Central memory CD8-positive, alpha-beta T cell (primary cell): ENCODE measurements around the gene GJC3.
"Not testable (repeated sequence)": the region's sequence is repeated elsewhere in the genome, so short reads cannot be mapped to it uniquely, and the experiment has no call there.

Experiments used
- ATAC-seq: fragments of 150-1000 bp; cut with Tn5 transposase; replicated peaks from 2 replicates; pipeline ENCODE4 v1.10.0; 2022; ENCODE audit warnings: mild to moderate bottlenecking, moderate FRiP score, moderate number of reproducible peaks; ENCODE audit not compliant: poor library complexity, severe bottlenecking; ENCODE audit errors: extremely low read depth
- DNase-seq, 2 donors: peaks; one replicate each; pipeline ENCODE4 v3.0.0; 2021; ENCODE audit warnings: low spot score in 2 of 2
- H3K27ac Mint-ChIP-seq: one replicate; pipeline ENCODE4 v1.8.0; 2022; ENCODE audit warnings: low read depth, mild to moderate bottlenecking, moderate library complexity, mixed read lengths
- H3K27me3 Mint-ChIP-seq: one replicate; pipeline ENCODE4 v1.8.0; 2022; ENCODE audit warnings: mixed read lengths
- H3K36me3 Mint-ChIP-seq: one replicate; pipeline ENCODE4 v1.8.0; 2022; ENCODE audit warnings: mild to moderate bottlenecking, moderate library complexity, mixed read lengths; ENCODE audit not compliant: insufficient read depth
- H3K4me1 Mint-ChIP-seq: one replicate; pipeline ENCODE4 v1.8.0; 2022; ENCODE audit warnings: mixed read lengths
- H3K4me3 Mint-ChIP-seq: one replicate; pipeline ENCODE4 v1.8.0; 2022; ENCODE audit warnings: mild to moderate bottlenecking, moderate library complexity, mixed read lengths
- H3K9me3 Mint-ChIP-seq: one replicate; pipeline ENCODE4 v1.8.0; 2022; ENCODE audit warnings: mixed read lengths

Gene GJC3, protein sequence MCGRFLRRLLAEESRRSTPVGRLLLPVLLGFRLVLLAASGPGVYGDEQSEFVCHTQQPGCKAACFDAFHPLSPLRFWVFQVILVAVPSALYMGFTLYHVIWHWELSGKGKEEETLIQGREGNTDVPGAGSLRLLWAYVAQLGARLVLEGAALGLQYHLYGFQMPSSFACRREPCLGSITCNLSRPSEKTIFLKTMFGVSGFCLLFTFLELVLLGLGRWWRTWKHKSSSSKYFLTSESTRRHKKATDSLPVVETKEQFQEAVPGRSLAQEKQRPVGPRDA

DNA sequence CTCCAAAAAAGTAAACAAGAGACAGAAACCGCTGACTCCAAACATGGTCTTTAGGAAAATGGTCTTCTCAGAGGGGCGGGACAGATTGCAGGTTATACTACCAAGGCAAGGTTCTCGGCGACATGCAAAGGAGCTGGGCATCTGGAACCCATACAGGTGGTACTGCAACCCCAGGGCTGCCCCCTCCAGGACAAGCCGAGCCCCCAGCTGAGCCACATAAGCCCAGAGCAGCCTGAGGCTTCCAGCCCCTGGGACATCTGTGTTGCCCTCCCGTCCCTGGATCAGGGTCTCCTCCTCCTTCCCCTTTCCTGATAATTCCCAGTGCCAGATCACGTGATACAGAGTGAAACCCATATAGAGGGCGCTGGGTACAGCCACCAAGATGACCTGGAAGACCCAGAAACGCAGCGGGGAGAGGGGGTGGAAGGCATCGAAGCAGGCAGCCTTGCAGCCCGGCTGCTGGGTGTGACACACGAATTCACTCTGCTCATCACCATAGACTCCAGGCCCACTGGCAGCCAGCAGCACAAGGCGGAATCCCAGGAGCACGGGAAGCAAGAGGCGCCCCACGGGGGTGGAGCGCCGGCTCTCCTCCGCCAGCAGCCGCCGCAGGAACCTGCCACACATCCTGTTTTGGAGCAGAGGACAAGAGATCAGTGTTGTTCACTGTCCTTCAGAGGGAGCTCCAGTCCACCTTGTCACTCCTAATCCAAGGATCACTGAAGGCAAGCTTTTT, at the start of gene GJC3:
GJC3 (minus strand) TSS at position 627 of the 736 bp plus-strand sequence; CDS start at position 627, 0 bp downstream.
- Mint-ChIP-seq H3K9me3 (no peaks in the 10 kb centered on the region), H3K27ac (no peak within 1 kb of the TSS), H3K27me3 (peaks cover 65% of the 10 kb centered on the region), H3K4me3 (peak within 1 kb of the TSS; percentile 40), H3K36me3 (no peaks in the 10 kb centered on the region), H3K4me1 (peaks cover 15% of the 10 kb centered on the region)
- DNase-seq: no peak
- peak; percentile 46 for ATAC-seq

DNA sequence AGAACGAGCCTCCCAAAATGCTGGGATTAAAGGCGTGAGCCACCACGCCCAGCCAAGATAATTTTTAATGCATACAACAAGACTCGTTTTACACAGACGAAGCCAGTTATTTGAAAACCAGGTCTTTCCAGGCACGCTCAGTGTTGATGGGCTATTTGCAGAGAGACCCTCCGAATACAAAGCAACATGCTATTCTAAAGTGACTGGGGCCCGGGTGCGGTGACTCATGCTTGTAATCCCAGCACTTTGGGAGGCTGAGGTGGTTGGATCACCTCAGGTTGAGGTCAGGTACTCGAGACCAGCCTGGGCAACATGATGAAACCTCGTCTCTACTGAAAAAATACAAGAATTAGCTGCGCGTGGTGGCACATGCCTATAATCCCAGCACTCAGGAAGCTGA, 47.2 kb upstream of the GJC3 start:
- ATAC-seq (no peak), DNase-seq (no peak)
- Mint-ChIP-seq H3K4me1 (no peaks in the 10 kb centered on the region), H3K27me3 (peaks cover 66% of the 10 kb centered on the region), H3K36me3 (peaks cover 6% of the 10 kb centered on the region), H3K4me3 (no peak overlapping the region), H3K27ac (no peak overlapping the region), H3K9me3 (no peaks in the 10 kb centered on the region)

DNA sequence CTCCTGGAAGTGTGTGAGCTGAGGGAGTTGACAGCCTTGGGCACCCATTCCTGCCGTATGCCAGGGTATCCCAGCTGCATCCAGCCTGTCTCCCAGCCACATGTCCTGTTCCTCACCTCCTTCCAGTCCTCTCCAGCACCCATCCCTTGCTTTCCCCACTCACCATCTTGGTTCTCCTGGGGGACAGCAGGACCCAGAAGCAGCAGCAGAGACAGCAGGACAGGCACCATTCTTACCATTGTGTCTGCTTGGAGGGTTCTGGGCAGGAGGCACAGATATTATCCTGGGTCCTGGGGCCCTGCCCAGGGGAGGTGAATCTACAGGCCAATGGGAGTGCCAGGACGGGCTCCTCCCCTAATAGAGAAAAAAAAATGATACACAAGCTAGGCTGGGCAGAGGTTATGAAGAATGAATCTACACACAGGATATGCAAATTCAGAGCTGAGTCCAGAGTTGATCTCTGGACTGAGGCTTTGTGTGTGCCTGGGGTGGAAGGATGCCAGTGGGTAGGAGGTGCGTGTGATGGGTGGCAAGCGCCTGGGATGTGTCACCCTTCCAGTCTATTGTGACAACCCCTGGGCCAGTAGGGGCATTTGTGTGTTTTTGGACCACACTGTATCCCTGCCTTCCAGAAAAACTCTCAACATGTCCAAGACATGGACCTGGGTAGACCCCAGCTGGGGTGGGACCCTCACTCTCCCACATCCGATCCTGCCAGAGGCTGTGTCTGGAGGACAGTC, 46.5 kb upstream of the GJC3 start, which contains the start of gene AZGP1:
AZGP1 (minus strand) TSS at position 250 of the 740 bp plus-strand sequence; CDS start at position 239, 11 bp downstream.
- no peaks in the 10 kb centered on the region for H3K4me1 Mint-ChIP-seq
- peaks cover 6% of the 10 kb centered on the region for H3K36me3 Mint-ChIP-seq
- peak within 1 kb of the TSS; percentile 24 for H3K27ac Mint-ChIP-seq
- peaks cover 70% of the 10 kb centered on the region for H3K27me3 Mint-ChIP-seq
- ATAC-seq (no peak), DNase-seq (no peak)
- H3K9me3 Mint-ChIP-seq: no peaks in the 10 kb centered on the region
- no peak within 1 kb of the TSS for H3K4me3 Mint-ChIP-seq

DNA sequence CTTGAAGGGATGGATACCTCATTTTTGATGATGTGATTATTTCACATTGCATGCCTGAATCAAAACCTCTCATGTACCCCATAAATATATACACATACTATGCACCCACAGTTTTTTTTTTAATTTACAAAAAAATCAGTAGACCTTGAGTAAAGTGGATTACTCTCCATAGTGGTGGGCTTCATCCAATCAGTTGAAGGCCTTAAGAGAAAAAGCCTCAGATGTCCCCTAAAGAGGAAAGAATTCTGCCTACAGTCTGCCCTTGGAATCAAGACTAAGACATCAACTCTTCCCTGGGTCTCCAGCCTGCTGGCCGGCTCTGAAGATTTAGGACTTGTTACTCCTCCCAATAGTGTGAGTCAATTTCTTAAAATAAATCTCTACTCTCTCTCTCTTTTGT, 45.3 kb upstream of the GJC3 start:
- no peak for ATAC-seq

DNA sequence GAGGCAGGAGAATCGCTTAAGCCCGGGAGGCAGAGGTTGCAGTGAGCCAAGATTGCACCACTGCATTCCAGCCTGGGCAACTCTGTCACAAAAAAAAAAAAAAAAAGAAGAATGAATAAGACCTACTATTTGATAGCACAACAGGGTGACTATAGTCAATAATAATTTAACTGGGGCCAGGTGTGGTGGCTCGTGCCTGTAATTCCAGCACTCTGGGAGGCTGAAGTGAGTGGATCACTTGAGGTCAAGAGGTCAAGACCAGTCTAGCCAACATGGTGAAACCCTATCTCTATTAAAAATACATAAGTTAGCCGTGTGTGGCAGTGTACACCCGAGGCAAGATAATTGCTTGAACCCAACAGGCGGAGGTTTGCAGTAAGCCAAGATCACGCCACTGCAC, 44.4 kb upstream of the GJC3 start:
- H3K9me3 Mint-ChIP-seq, ATAC-seq, H3K4me3 Mint-ChIP-seq, H3K27ac Mint-ChIP-seq, DNase-seq, H3K4me1 Mint-ChIP-seq, H3K36me3 Mint-ChIP-seq: not testable (repeated sequence)
- H3K27me3 Mint-ChIP-seq: peaks cover 66% of the 10 kb centered on the region

More for the DNA sequence above, 45.3 kb upstream of the GJC3 start:
- Mint-ChIP-seq H3K4me3 (no peak overlapping the region), H3K36me3 (peaks cover 4% of the 10 kb centered on the region), H3K4me1 (no peaks in the 10 kb centered on the region), H3K9me3 (no peaks in the 10 kb centered on the region), H3K27me3 (peaks cover 75% of the 10 kb centered on the region), H3K27ac (no peak overlapping the region)
- no peak for DNase-seq

DNA sequence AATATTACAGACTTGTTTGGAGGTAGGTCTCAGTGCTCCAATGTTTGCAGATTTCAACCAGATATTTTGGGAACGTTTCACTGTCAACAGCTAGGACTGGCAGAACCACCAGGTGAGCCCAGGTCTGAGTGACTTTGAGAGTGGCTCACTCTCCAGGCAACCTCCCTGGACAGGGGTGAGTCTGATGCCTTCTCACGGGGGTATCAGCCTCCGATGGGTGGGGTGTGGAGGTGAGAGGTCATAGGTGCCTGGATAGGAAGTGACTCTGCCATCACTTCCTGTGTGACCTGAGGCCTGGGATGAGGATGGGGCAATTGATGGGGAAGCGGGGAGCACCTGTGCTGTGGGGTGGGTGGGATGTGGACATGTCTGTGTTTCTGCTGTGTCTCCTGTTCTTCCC, 41.8 kb upstream of the GJC3 start:
- peaks cover 2% of the 10 kb centered on the region for H3K36me3 Mint-ChIP-seq
- no peak for ATAC-seq
- no peaks in the 10 kb centered on the region for H3K9me3 Mint-ChIP-seq
- no peak for DNase-seq
- H3K27ac Mint-ChIP-seq: no peak overlapping the region
- no peaks in the 10 kb centered on the region for H3K4me1 Mint-ChIP-seq
- peaks cover 77% of the 10 kb centered on the region for H3K27me3 Mint-ChIP-seq
- H3K4me3 Mint-ChIP-seq: no peak overlapping the region

DNA sequence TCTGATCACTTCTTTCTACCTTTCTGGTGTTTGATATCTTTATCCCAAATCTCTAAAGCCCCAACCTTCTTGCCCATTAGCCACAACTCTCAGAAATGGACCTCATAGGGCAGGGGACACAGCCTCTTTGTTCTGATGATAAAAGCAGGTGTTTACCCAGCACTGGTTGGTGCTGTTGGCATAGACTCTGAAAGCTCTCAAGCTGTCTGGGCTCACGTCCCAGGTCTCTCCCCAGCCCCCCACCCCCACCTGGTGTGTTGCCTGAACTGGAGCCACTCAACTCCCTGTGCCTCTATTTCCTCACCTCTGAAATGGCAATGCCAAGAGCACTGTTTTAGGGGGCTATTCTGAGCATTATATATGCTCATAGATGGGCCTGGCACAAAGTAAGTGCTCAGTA, 40.4 kb upstream of the GJC3 start:
- not testable (repeated sequence) for H3K36me3 Mint-ChIP-seq, H3K27ac Mint-ChIP-seq, ATAC-seq, H3K4me1 Mint-ChIP-seq, H3K9me3 Mint-ChIP-seq, DNase-seq, H3K4me3 Mint-ChIP-seq
- H3K27me3 Mint-ChIP-seq: peaks cover 77% of the 10 kb centered on the region

DNA sequence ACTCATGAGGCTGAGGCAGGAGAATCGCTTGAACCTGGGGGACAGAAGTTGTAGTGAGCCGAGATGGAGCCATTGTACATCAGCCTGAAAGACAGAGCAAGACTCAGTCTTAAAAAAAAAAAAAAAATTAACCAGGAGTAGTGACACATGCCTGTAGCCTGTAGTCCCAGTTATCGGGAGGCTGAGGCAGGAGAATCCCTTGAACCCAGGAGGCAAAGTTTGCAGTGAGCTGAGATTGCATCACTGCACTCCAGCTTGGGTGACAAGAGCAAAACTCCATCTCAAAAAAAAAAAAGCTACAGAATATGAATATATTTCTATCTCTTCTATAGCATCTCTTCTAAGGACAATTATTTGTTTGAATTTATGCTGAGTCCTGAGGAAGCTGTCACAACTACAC, 39.9 kb upstream of the GJC3 start:
- Mint-ChIP-seq H3K27ac (no peak overlapping the region), H3K36me3 (peaks cover 2% of the 10 kb centered on the region), H3K4me3 (no peak overlapping the region), H3K27me3 (peaks cover 81% of the 10 kb centered on the region), H3K9me3 (no peaks in the 10 kb centered on the region), H3K4me1 (no peaks in the 10 kb centered on the region)
- DNase-seq (no peak), ATAC-seq (no peak)

DNA sequence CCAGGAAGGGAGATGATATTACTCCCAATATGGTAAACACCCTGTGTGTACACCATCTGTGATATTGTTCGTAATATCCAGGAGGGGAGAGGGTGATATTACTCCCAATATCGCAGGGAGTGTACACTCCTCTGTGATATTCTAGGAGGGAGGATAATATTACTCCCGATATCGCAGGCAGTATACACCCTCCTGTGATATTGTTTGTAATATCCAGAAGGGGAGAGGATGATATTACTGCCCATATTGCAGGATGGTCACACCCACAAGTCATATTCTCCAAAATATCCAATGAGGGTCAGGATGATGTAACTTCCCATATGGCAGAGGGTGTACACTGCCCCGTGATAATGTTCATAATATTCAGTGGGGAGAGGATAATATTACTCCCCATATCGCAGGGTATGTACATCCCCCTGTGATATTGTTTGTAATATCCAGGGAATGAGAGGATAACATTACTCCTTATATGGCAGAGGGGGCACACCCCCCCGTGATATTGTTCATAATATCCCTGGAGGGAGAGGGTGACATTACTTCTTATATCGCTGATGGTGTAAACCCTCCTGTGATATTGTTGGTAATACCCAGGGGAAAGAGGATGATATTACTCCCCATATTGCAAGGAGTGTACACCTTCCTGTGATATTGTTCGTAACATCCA, 29.3 kb upstream of the GJC3 start:
- H3K9me3 Mint-ChIP-seq: no peaks in the 10 kb centered on the region
- DNase-seq (no peak), ATAC-seq (no peak)
- H3K4me1 Mint-ChIP-seq: no peaks in the 10 kb centered on the region
- no peak overlapping the region for H3K27ac Mint-ChIP-seq
- H3K27me3 Mint-ChIP-seq: peaks cover 96% of the 10 kb centered on the region
- no peak overlapping the region for H3K4me3 Mint-ChIP-seq
- peaks cover 1% of the 10 kb centered on the region for H3K36me3 Mint-ChIP-seq

DNA sequence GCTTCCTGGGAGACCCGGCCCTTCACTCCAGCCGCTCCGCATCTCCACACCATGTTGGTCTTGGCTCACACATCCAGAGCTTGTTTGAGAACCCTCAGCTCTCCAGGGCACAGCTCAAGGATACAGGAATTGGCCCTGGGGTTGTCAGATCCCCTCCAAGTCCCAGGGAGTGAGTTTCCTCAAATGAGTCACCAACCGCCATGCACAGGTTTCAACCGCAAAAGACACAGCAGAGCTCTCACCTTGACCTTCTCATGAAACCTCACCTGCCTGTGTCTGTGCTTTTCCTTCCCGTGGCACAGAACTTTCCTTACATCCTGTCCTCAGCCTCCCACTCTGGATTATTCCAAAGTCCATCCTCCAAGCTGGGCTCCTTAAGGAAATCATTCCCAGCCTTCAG, 25.8 kb upstream of the GJC3 start:
- H3K4me3 Mint-ChIP-seq: no peak overlapping the region
- H3K9me3 Mint-ChIP-seq: no peaks in the 10 kb centered on the region
- DNase-seq (no peak), ATAC-seq (no peak)
- H3K36me3 Mint-ChIP-seq: no peaks in the 10 kb centered on the region
- no peaks in the 10 kb centered on the region for H3K4me1 Mint-ChIP-seq
- peaks cover 62% of the 10 kb centered on the region for H3K27me3 Mint-ChIP-seq
- no peak overlapping the region for H3K27ac Mint-ChIP-seq

DNA sequence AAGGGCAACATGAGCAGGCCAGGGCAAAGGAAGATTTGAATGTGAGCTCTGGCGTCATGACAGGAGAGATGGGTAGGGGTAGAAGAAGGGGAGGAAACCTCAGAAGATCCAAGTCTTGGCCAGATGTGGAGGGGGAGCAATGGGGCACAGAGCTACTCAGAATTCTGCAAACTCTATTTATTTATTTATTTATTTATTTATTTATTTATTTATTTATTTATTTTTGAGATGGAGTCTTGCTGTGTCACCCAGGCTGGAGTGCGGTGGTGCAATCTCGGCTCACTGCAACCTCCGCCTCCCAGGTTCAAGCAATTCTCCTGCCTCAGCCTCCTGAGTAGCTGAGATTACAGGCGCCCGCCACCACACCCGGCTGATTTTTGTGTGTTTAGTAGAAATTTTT, 25.2 kb upstream of the GJC3 start:
- H3K27ac Mint-ChIP-seq, DNase-seq, H3K4me3 Mint-ChIP-seq, H3K4me1 Mint-ChIP-seq, ATAC-seq, H3K36me3 Mint-ChIP-seq, H3K9me3 Mint-ChIP-seq: not testable (repeated sequence)
- H3K27me3 Mint-ChIP-seq: peaks cover 62% of the 10 kb centered on the region

DNA sequence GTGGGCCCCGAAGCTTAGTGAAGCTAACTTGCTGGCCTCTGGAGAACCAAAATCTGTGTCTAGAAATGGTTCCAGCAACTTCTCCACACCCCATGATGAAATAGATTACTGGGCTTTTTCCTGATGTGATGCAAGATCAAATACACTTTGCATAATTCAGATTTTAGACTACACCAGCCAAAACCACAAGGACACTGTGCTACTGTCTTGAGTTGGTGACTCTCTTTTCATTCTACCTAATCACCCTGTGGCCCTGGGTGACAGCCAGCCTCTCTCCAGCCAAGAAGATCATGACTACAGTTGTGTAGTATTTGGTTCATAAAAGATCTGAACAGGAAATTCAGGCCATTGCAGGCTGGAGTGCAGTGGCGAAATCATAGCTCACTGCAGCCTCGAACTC, 24.2 kb upstream of the GJC3 start:
- no peaks in the 10 kb centered on the region for H3K9me3 Mint-ChIP-seq
- H3K27ac Mint-ChIP-seq: no peak overlapping the region
- no peaks in the 10 kb centered on the region for H3K4me1 Mint-ChIP-seq
- no peaks in the 10 kb centered on the region for H3K36me3 Mint-ChIP-seq
- ATAC-seq: no peak
- peaks cover 62% of the 10 kb centered on the region for H3K27me3 Mint-ChIP-seq
- H3K4me3 Mint-ChIP-seq: no peak overlapping the region
- no peak for DNase-seq
